ENCODE results near the gene CELA2B. TPM values are rescaled to one million over a fixed set of nuclear protein-coding genes. Genes with fewer than 3 reads are reported as not detected.
"Not testable (repeated sequence)": the region's sequence is repeated elsewhere in the genome, so short reads cannot be mapped to it uniquely, and the experiment has no call there.

CELA2B gene
- polyA plus RNA-seq, 1 of the 3 experiments (the other 2 are of a cell fraction), result not detected

GRCh38 chr1:15471723-15472122 lies 4.2 kb upstream of the CELA2B start:
- H3K9me3 ChIP-seq; H3K4me1 ChIP-seq (ENCODE audit: control insufficient read depth in 1 of 2, insufficient read depth in 2 of 2, low read depth in 1 of 2, low read length in 1 of 2); H3K9ac ChIP-seq; H3K4me3 ChIP-seq (ENCODE audit: low read depth in 2 of 2, low read length in 1 of 2); H3K36me3 ChIP-seq (replicated peaks in 1 of 2; ENCODE audit: control insufficient read depth in 1 of 2, insufficient read depth in 2 of 2, low read length in 1 of 2); H3K4me2 ChIP-seq; H2AFZ ChIP-seq (ENCODE audit: low read depth); POLR2A ChIA-PET; H4K20me1 ChIP-seq (ENCODE audit: insufficient read depth); DNase-seq; H3K79me2 ChIP-seq (ENCODE audit: insufficient read depth); H3K27ac ChIP-seq (ENCODE audit: low read depth in 2 of 2, low read length in 1 of 2); H3K27me3 ChIP-seq (ENCODE audit: insufficient read depth); H3F3A ChIP-seq (replicated peaks; ENCODE audit: insufficient read depth); H3K9me2 ChIP-seq: not testable (repeated sequence)
- CTCF ChIA-PET, result interaction anchor here (2.0 kb wide), 1 partner anchor 40 kb away, joined by 6 read pairs; no protein-coding TSS in a partner anchor
- WGBS (ENCODE audit: low lambda C conversion rate), result 71% methylated on average over 4 of the region's 6 CpGs

GRCh38 chr1:15472587-15472986 lies 3.3 kb upstream of the CELA2B start:
- peaks cover 0 to 2% of the 10 kb centered on the region in 2 experiments; a peak in 1 of 4 replicates for H3K4me1 ChIP-seq (ENCODE audit: control insufficient read depth in 1 of 2, insufficient read depth in 2 of 2, low read depth in 1 of 2, low read length in 1 of 2)
- TF ChIP-seq, protein P1, sequence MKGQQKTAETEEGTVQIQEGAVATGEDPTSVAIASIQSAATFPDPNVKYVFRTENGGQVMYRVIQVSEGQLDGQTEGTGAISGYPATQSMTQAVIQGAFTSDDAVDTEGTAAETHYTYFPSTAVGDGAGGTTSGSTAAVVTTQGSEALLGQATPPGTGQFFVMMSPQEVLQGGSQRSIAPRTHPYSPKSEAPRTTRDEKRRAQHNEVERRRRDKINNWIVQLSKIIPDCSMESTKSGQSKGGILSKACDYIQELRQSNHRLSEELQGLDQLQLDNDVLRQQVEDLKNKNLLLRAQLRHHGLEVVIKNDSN (IDR thresholded peaks at IDR 0.05; ENCODE audit: borderline replicate concordance, low read depth), result no peak
- TF ChIP-seq RFX5 (IDR thresholded peaks at IDR 0.05; ENCODE audit: low read length), result no peak
- no peak for TF ChIP-seq GABPA (IDR thresholded peaks at IDR 0.05; ENCODE audit: low read depth)
- TF ChIP-seq RCOR1 (IDR thresholded peaks at IDR 0.05; ENCODE audit: low read length), result no peak
- TF ChIP-seq FOSL2 (IDR thresholded peaks at IDR 0.05; ENCODE audit: borderline replicate concordance, low read depth), result no peak
- TF ChIP-seq, protein P2, sequence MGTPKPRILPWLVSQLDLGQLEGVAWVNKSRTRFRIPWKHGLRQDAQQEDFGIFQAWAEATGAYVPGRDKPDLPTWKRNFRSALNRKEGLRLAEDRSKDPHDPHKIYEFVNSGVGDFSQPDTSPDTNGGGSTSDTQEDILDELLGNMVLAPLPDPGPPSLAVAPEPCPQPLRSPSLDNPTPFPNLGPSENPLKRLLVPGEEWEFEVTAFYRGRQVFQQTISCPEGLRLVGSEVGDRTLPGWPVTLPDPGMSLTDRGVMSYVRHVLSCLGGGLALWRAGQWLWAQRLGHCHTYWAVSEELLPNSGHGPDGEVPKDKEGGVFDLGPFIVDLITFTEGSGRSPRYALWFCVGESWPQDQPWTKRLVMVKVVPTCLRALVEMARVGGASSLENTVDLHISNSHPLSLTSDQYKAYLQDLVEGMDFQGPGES (IDR thresholded peaks at IDR 0.05; ENCODE audit: low read depth, low read length), result no peak
- TF ChIP-seq, protein P3, sequence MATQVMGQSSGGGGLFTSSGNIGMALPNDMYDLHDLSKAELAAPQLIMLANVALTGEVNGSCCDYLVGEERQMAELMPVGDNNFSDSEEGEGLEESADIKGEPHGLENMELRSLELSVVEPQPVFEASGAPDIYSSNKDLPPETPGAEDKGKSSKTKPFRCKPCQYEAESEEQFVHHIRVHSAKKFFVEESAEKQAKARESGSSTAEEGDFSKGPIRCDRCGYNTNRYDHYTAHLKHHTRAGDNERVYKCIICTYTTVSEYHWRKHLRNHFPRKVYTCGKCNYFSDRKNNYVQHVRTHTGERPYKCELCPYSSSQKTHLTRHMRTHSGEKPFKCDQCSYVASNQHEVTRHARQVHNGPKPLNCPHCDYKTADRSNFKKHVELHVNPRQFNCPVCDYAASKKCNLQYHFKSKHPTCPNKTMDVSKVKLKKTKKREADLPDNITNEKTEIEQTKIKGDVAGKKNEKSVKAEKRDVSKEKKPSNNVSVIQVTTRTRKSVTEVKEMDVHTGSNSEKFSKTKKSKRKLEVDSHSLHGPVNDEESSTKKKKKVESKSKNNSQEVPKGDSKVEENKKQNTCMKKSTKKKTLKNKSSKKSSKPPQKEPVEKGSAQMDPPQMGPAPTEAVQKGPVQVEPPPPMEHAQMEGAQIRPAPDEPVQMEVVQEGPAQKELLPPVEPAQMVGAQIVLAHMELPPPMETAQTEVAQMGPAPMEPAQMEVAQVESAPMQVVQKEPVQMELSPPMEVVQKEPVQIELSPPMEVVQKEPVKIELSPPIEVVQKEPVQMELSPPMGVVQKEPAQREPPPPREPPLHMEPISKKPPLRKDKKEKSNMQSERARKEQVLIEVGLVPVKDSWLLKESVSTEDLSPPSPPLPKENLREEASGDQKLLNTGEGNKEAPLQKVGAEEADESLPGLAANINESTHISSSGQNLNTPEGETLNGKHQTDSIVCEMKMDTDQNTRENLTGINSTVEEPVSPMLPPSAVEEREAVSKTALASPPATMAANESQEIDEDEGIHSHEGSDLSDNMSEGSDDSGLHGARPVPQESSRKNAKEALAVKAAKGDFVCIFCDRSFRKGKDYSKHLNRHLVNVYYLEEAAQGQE (IDR thresholded peaks at IDR 0.05; ENCODE audit: low read depth, low read length), result no peak
- TF ChIP-seq RXRA (IDR thresholded peaks at IDR 0.05; ENCODE audit: borderline replicate concordance, low read depth), result no peak
- no peak for TF ChIP-seq NFIC (IDR thresholded peaks at IDR 0.05; ENCODE audit: borderline replicate concordance)
- H3K4me2 ChIP-seq, result no peak overlapping the region
- no peaks in the 10 kb centered on the region for H3K36me3 ChIP-seq (replicated peaks in 1 of 2; ENCODE audit: control insufficient read depth in 1 of 2, insufficient read depth in 2 of 2, low read length in 1 of 2)
- no peak for DNase-seq
- H3K9me3 ChIP-seq, result no peaks in the 10 kb centered on the region
- no peak overlapping the region for H3K4me3 ChIP-seq (ENCODE audit: low read depth in 2 of 2, low read length in 1 of 2)
- H4K20me1 ChIP-seq (ENCODE audit: insufficient read depth), result no peaks in the 10 kb centered on the region
- H3K79me2 ChIP-seq (ENCODE audit: insufficient read depth), result no peaks in the 10 kb centered on the region
- CTCF ChIA-PET, result interaction anchor here (1.0 kb wide), 1 partner anchor 168 kb away, joined by 3 read pairs; no protein-coding TSS in a partner anchor
- no peak overlapping the region for H2AFZ ChIP-seq (ENCODE audit: low read depth)
- no peaks in the 10 kb centered on the region for H3F3A ChIP-seq (replicated peaks; ENCODE audit: insufficient read depth)
- H3K9ac ChIP-seq, result no peak overlapping the region
- no peak overlapping the region for H3K27ac ChIP-seq (ENCODE audit: low read depth in 2 of 2, low read length in 1 of 2)
- POLR2A ChIA-PET, result no interaction called here
- WGBS (ENCODE audit: low lambda C conversion rate), result 82% methylated on average over 11 of the region's 11 CpGs
- no peaks in the 10 kb centered on the region for H3K27me3 ChIP-seq (ENCODE audit: insufficient read depth)
- no peaks in the 10 kb centered on the region for H3K9me2 ChIP-seq

All from SK-N-SH (cell line).